ENCODE results near the gene LIN28A. TPM values are rescaled to one million over a fixed set of nuclear protein-coding genes. Genes with fewer than 3 reads are reported as not detected.
"Not testable (repeated sequence)": the region's sequence is repeated elsewhere in the genome, so short reads cannot be mapped to it uniquely, and the experiment has no call there.

Gene LIN28A
- total RNA-seq, 4 donors from 2014 or later: not detected

DNA sequence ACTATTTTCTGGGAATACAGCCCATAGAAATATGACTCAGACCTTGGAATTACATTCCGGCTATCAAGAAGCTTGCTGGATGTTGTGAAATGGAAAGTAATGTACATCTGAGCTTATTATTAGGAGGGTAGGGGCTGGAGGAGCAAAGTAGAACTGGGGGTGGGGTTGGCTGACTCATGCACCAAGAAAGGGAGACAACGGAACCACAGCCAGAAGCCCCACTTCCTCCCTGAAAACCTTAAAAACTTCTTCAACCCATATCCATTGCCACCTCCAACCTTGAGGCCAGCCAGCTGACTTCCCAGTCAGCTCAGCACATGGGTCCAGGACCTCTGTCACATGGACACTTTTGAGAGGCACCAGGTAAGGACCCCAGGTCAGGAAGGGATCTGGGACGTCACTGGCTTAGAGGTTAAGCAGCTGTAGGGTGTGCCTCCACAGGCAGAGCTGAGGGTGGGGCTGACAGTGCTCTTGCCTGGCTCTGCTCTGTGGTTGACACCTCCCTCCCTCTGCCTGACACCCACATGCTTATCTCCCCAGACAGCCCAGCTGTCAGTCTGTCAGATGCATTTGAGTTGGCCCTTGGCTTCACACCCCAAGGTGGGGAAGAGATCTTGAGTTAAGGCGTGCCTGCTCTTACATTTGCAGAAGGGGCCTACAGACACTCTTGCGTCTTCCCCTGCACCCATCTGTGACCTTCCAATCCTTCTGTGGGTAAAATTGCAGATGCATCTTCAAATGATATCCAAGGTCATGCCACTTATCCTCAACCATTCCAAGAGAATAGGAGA is 32.3 kb upstream of the LIN28A start:
- no peaks in the 10 kb centered on the region for H3K4me1 ChIP-seq
- WGBS, 2 donors: 41 to 49% methylated on average over 5 of the region's 5 CpGs
- no peaks in the 10 kb centered on the region for H3K36me3 ChIP-seq
- H3K4me3 ChIP-seq: no peak overlapping the region
- peaks cover 0 to 7% of the 10 kb centered on the region in 2 donors for H3K27me3 ChIP-seq
- TF ChIP-seq EP300 (IDR thresholded peaks at IDR 0.05) (no peak), POLR2A (IDR thresholded peaks at IDR 0.05) (no peak), CTCF (IDR thresholded peaks at IDR 0.05) (no peak)
- DNase-seq (ENCODE audit: low spot score in 2 of 2): no peak
- H3K27ac ChIP-seq: no peak overlapping the region
- no peaks in the 10 kb centered on the region for H3K9me3 ChIP-seq

GRCh38 chr1:26378879-26379251 is 31.8 kb upstream of the LIN28A start:
- Histone ChIP-seq H3K27ac (no peak overlapping the region), H3K4me1 (no peaks in the 10 kb centered on the region), H3K27me3 (peaks cover 0 to 7% of the 10 kb centered on the region in 2 donors), H3K36me3 (no peaks in the 10 kb centered on the region), H3K9me3 (no peaks in the 10 kb centered on the region), H3K4me3 (no peak overlapping the region)
- 86 to 90% methylated on average over 3 of the region's 3 CpGs for WGBS, 2 donors
- DNase-seq (ENCODE audit: low spot score in 2 of 2): no peak
- TF ChIP-seq EP300 (IDR thresholded peaks at IDR 0.05): no peak

DNA sequence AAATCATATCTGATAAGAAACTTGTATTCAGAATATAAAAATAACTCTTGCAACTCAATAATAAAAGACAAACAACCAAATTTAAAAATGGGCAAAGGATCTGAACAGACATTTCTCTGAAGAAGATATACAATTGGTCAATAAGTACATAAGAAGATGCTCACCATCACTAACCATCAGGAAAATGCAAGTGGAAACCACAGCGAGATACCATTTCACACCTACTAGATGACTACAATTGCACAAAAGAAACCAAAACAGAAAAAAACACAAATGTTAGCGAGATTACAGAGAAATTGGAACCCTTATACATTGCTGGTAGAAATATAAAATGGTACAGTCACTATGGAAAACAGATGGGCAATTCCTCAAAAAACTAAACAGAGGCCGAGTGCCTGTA is 26.5 kb upstream of the LIN28A start:
- no peaks in the 10 kb centered on the region for H3K27me3 ChIP-seq
- 74 to 86% methylated on average over 3 of the region's 3 CpGs for WGBS, 2 donors

GRCh38 chr1:26385063-26385462 is 25.6 kb upstream of the LIN28A start:
- not testable (repeated sequence) for DNase-seq (ENCODE audit: low spot score in 2 of 2); H3K36me3 ChIP-seq; H3K4me1 ChIP-seq; H3K4me3 ChIP-seq; H3K9me3 ChIP-seq; H3K27ac ChIP-seq; H3K27me3 ChIP-seq
- WGBS, 2 donors: 75 to 76% methylated on average over 3 of the region's 3 CpGs

More for the DNA sequence above, 26.5 kb upstream of the LIN28A start:
- H3K9me3 ChIP-seq: no peaks in the 10 kb centered on the region
- TF ChIP-seq POLR2A (IDR thresholded peaks at IDR 0.05): no peak
- no peak for TF ChIP-seq EP300 (IDR thresholded peaks at IDR 0.05)
- no peak for TF ChIP-seq CTCF (IDR thresholded peaks at IDR 0.05)
- no peaks in the 10 kb centered on the region for H3K36me3 ChIP-seq
- no peaks in the 10 kb centered on the region for H3K4me1 ChIP-seq
- H3K27ac ChIP-seq: no peak overlapping the region
- H3K4me3 ChIP-seq: no peak overlapping the region
- DNase-seq (ENCODE audit: low spot score in 2 of 2): no peak

DNA sequence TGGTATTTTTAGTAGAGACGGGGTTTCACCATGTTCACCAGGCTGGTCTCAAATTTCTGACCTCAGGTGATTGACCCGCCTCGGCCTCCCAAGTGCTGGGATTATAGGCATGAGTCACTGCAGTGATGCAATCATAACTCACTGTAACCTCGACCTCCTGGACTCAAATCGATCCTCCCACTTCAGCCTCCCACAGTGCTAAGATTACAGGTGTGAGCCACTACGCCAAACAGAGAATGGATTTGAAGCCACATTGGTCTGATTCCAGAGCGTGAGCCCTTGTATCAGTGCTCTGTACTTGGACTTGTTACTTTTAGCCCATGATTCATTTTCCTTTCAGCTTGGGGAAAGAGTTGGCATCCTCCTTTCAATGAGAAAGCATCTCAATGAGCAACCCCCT is 23.2 kb upstream of the LIN28A start:
- no peaks in the 10 kb centered on the region for H3K36me3 ChIP-seq
- H3K27ac ChIP-seq: no peak overlapping the region
- WGBS, 2 donors: 68 to 72% methylated on average over 7 of the region's 7 CpGs
- H3K4me3 ChIP-seq: no peak overlapping the region
- H3K9me3 ChIP-seq: no peaks in the 10 kb centered on the region
- DNase-seq (ENCODE audit: low spot score in 2 of 2): no peak
- H3K4me1 ChIP-seq: no peaks in the 10 kb centered on the region
- TF ChIP-seq CTCF (IDR thresholded peaks at IDR 0.05): no peak
- no peak for TF ChIP-seq EP300 (IDR thresholded peaks at IDR 0.05)
- TF ChIP-seq POLR2A (IDR thresholded peaks at IDR 0.05): no peak
- H3K27me3 ChIP-seq: no peaks in the 10 kb centered on the region

DNA sequence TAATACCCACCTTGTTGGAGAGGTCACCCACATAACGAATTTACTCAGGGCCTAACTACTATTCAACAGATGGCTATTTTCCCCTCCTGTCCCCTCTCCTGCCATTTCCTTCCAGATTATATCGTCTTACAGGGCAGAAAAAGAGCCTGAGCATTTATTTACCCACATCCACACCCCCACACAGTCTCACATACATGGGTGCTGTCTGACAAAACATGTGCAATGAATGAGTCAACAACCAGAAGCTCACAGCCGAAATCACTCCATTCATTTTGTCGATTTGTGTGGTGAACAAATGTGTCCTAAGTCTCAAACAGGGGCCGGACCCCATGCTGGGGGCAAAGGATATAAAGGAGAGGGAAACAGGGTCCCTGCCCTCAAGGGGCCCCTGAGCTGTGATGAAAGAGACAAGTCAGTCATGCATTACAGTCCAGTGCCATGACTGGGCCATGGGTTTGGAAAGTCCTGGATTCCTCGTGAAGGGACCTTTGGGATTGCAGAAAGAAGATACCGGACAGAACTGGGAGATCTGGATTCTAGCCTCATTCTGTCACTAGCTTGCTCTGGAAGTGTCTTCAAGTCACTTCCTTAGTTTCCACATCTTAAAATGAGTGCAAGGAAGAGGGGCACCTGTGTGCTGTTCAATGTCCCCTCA is 21.7 kb upstream of the LIN28A start:
- H3K4me3 ChIP-seq: no peak overlapping the region
- no peaks in the 10 kb centered on the region for H3K9me3 ChIP-seq
- WGBS, 2 donors: 61 to 68% methylated on average over 7 of the region's 7 CpGs
- H3K4me1 ChIP-seq: no peaks in the 10 kb centered on the region
- no peak for TF ChIP-seq POLR2A (IDR thresholded peaks at IDR 0.05)
- TF ChIP-seq EP300 (IDR thresholded peaks at IDR 0.05): no peak
- no peak for TF ChIP-seq CTCF (IDR thresholded peaks at IDR 0.05)
- H3K36me3 ChIP-seq: no peaks in the 10 kb centered on the region
- H3K27me3 ChIP-seq: no peaks in the 10 kb centered on the region
- H3K27ac ChIP-seq: no peak overlapping the region
- no peak for DNase-seq (ENCODE audit: low spot score in 2 of 2)

All from tibial nerve (tissue), 4 donors.